H54 (cell line): ENCODE data around the gene CES2.
A peak's percentile ranks its signal among the peaks of the same experiment; 100 is the strongest.
"Not testable (repeated sequence)": the region's sequence is repeated elsewhere in the genome, so short reads cannot be mapped to it uniquely, and the experiment has no call there.

Experiments
- DNase-seq: peaks from one replicate; pipeline ENCODE4 v3.0.0; 2011; ENCODE audit warnings: low spot score, mixed read lengths; ENCODE audit not compliant: insufficient read length
- FAIRE-seq: peaks from 3 replicates; lab custom pipeline; 2011; peaks lifted over from hg19 to GRCh38; lab: Jason Lieb, UNC
- POLR2A ChIP-seq: IDR thresholded peaks from 2 replicates; pipeline ENCODE4 v1.6.1; 2011; ENCODE audit warnings: low read depth, mild to moderate bottlenecking, low read length

CES2 gene

DNA sequence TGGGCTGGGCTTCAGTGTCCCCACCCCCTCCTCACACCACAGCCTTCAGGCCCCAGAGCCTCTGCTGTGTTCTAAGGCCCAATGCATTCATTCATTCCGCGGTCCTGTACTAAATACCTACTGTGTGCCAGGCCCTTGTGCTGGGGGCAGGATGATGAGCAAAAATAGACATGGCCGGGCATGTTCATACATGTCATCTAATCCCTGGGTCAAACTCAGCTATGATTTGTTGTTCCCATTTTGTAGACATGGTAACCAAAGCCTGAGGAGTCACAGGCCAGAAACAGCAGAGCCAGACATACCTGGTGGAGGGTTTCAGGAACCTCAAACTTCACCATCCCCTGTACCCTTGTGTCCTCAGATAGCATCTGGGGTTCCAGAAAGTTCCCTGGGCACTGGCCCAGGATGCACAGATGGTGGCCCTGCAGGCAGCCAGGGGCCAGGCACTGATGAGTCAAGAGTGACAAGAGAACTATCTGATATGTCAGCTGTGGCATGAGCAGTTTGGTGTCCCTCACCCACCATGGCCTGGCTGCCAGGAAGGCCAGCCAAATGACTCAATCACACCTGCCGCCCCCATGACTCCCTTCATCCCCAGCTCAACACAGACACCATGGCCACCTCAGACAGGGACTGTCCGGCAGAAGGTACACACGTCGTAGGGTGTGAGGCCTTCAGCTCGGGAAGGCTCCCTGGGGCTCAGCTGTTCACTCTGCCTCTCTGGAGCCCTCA, 7.2 kb upstream of the CES2 start:
- no peak for TF ChIP-seq POLR2A
- peak; percentile 54 for DNase-seq
- peak; percentile 75 for FAIRE-seq

DNA sequence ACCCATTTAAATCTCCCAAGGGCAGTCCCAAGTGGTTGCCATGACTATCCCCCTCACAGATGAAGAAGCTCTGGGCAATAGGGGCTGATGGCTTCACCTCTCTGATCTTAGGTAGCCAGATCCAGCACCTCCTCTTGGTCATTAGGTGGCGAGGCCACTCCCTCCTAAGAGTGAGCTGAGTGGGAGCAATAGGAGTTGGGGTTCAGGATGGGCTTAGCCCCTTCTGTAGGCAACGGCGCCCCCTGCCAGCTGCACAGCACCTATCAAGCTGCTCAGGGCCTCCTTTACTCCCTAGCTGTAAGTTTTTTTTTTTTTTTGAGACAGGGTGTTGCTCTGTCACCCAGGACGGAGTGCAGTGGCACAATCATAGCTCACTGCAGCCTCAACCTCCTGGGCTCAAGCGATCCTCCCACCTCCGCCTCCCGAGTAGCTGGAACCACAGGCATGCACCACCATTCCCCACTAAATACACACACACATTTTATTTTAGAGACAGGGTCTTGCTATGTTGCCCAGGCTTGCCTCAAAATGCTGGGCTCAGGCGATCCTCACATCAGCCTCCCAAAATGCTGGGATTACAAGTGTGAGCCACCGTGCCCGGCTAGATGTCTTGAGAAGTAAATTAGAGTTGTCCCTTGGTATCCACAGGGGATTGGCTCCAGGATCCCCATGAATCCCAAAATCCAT, 6.5 kb upstream of the CES2 start:
- FAIRE-seq (no peak), DNase-seq (no peak)
- no peak for TF ChIP-seq POLR2A

DNA sequence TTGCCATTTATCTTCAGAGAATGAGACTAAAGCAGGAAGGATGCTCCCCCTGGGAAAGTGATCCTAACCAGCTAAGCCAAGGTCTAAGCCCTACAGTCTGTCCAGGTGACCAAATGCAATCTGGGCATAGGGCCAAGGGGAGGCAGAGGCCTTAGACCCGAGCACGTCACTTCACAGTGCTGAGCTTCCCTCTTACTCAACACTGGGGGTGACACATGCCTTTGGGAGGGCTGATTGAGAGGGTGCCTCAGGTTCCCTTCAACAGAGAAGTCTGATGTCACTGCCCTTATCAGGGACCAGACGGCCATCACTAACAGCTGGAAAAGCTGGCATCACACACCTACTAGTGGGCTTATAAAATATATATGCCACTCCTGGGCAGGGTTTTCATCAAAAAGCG, 5.1 kb upstream of the CES2 start:
- no peak for TF ChIP-seq POLR2A
- FAIRE-seq (no peak), DNase-seq (peak; percentile 84)

DNA sequence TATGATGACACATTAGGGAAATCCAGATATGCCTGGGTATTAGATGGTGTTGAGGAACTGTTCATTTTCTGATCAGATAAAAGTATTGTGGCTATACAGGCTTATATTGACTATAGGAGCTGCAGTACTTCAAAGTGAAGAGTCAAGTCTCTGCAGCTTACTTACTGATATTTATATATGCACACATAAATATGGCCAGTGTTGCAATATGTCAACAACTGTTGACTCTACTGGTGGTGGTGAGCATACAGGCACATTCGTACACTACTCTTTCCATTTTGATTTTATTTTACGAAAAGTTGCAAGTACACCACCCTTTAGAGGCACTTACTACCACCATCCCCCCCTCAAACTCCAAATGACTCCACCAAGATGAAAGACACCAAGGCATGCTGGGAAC, 3.7 kb upstream of the CES2 start:
- DNase-seq (no peak), FAIRE-seq (no peak)
- no peak for TF ChIP-seq POLR2A

DNA sequence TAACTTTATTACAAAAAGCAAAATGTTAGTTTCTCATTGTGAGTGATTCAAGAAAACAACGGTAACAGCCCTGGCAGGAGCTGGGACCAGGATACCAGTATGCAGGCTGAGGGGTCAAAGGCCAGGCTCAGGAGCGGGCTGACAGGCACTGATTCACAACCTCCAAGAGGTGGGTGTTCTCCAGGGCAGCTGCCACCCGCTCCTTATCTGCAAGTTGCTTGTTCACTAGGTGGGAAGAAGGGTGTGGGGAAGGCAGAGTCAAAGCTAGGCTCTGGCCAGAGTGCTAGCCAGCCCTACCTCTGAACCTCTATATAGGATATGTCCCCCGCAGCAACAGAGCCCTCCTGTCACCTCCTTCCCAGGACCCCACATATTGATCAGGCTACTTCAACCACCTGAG, 3.2 kb upstream of the CES2 start:
- DNase-seq = no peak
- FAIRE-seq = no peak
- no peak for TF ChIP-seq POLR2A

DNA sequence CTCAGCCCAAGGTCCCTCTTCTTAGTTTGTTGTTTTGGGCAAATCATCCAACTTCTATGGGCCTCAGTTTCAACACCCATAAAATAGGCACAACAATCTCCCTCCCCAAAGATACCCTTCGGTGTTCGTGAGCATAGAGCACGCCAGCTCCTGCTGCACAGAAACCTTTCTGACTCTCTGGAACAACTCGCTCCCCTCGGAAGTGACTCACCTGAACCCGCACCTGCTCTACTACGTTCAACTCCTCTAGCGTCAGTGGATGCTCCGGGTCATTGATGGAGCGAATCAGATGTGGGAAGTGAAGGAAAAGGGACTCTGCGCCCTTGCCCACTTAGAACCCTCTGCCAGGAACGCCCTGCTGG, 1.6 kb upstream of the CES2 start:
- DNase-seq (no peak), FAIRE-seq (no peak)
- TF ChIP-seq POLR2A = no peak

DNA sequence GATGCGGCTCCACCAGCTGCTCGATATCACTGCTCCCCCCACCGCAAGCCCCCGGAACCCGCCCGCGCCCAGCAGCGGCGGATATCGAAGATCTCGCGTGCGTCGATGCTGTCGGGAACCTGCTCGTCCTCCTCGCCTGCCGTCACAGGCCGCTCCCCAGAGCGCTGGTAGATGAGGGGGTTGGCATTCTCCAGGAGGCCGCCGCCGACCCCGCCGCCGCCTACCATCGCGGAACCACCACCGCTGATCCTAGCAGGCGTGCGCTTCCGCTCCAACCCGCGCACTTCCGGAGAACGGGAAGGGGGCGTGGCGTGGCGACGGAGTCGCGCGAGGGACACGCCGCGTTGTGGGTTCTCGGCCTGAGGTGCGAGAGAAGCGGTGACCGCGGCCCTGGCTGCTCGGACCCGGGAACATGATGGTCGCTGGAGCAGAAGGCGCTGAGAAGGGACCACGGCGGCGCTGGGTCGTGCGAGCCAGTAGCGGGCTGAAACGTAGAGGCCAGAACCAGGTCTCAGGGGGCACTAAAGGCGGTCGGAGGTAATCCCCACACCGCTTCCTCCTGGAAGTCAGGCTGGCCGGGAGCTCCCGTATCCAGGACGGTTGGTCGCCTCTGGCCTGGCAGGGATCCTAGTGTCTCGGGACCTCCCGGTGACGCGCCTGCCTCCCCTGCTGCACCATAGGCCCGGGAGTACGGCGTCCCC, 1.0 kb upstream of the CES2 start, which contains the start of gene CIAO2B:
TSS of gene CIAO2B (minus strand) at position 265 of the 701 bp plus-strand sequence. CDS start at position 227, 38 bp downstream.
- FAIRE-seq = no peak
- peak; percentile 88 for TF ChIP-seq POLR2A
- peak; percentile 74 for DNase-seq

DNA sequence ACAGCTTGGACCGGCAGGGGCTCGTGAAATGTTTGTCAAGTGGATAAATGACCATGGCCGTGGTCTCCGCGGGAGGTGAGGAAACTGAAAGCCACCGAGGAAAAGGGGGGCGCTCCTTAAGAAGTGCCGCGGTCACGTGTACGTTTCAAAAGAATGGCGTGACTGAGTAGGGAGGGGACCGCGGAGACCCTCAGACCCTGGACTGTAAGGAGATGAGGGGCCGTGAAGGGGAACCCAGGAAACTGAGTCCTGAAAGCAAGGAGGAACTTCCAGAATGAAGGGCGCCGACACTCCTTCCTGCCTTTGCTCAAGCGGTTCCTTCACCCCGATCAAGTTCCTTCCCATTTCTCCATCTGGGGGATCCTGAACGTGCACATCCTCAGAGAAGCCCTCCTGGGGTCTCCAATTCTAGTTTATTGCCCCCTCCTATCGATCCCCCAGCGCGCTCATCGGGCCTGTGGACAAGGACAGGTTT, 440 bp upstream of the CES2 start:
- DNase-seq, FAIRE-seq: not testable (repeated sequence)

DNA sequence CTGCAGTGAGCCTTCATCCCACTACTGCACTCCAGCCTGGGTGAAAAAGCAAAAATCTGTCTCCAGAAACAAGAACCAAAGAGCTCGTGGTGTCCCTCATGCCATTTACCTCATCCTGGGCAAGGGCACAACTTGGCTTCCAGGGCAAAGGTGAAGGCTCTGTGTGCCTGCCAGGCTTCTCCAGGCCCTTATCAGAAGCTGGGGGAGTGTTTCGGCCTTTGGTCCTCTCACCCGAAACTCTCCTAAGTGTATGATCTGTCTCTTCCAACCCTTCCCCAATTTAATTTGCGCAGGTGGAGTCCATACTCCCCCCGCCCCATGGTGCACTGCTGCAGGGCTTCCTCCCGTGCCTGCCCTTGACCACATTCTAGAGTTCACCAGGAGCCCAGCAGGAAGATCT, 1.1 kb downstream of the CES2 start:
- TF ChIP-seq POLR2A = no peak
- DNase-seq = no peak
- no peak for FAIRE-seq

DNA sequence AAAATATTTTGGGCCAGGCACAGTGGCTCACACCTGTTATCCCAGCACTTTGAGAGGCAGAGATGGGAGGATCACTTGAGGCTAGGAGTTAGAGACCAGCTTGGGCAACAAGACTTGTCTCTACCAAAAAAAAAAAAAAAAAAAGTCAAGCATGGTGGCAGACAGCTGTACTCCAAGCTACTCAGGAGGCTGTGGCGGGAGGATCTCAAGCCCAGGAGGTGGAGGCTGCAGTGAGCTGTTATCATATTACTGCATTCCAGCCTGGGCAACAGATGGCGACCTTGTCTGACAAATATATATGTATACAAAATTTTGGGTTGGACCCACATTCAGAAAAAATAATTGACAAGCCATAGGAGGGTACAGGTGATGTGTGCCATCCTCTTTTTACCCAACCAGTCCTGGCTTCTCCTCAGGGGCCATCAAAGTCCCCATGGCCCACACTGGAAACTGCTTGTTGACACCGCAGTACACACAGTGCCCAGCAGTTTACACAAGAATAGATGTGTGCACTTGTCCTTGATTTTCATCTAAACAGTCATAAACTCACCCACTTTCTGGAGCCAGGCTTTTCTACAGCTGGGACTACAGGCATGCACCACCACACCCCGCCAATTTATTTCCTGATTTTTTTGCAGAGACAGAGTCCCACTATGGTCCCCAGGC, 1.7 kb downstream of the CES2 start:
- no peak for TF ChIP-seq POLR2A
- no peak for FAIRE-seq

DNA sequence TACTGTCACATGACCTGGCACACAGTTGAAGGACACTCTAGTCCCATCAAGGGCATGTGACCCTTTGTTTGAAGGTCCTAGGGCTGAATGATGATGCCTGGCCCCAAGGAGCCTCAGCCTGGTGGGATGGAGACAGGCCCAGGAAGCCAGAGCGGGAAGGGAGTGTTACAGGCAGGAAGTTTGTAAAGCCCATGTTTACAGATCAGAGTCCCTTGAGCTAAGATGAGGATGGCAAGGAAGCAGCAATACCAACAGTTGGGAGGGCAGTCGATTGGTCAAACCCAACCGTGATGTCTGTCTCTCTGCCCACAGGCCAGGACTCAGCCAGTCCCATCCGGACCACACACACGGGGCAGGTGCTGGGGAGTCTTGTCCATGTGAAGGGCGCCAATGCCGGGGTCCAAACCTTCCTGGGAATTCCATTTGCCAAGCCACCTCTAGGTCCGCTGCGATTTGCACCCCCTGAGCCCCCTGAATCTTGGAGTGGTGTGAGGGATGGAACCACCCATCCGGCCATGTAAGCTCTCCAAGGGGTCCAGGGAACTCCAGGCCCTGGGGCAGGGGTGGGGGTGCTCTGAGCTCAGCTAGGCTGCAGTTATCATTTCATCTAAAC, 2.5 kb downstream of the CES2 start:
- FAIRE-seq (no peak), DNase-seq (no peak)

More for the DNA sequence above, 1.7 kb downstream of the CES2 start:
- no peak for DNase-seq

DNA sequence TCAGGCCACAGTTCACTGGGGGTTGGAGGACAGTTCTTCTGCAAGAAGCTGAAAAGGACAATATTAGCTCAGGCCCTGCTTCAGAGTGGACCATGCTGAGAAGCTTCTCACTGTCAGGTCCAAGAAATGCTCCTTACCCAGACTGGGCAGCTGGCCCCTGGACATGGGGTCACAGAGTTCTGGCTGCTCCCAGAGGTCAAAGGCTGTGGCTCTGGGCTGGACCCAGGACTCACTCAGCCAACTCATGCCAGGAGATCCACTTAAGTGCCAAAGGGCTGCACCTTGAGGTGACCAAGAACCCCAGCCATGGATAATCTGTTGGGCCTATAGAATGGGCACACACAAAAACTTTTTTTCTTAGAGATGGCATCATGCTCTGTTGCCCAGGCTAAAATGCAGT, 4.0 kb downstream of the CES2 start:
- no peak for TF ChIP-seq POLR2A
- DNase-seq = no peak
- no peak for FAIRE-seq

More for the DNA sequence above, 2.5 kb downstream of the CES2 start:
- no peak for TF ChIP-seq POLR2A

DNA sequence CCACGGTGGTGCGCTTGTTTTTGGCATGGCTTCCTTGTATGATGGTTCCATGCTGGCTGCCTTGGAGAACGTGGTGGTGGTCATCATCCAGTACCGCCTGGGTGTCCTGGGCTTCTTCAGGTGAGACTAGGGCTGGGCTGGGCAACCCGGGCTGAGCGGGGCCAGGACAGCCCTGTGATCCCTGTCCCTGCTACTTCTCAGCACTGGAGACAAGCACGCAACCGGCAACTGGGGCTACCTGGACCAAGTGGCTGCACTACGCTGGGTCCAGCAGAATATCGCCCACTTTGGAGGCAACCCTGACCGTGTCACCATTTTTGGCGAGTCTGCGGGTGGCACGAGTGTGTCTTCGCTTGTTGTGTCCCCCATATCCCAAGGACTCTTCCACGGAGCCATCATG, 4.9 kb downstream of the CES2 start:
- no peak for FAIRE-seq
- no peak for TF ChIP-seq POLR2A

More for the DNA sequence above, 4.9 kb downstream of the CES2 start:
- DNase-seq = no peak
